Measurements from ENCODE around the gene CCDC171. TPM values are rescaled to one million over a fixed set of nuclear protein-coding genes. Genes with fewer than 3 reads are reported as not detected.

The CCDC171 gene
- total RNA-seq, 1 experiment from 2014 or later = 0.80 TPM

- no peak for DNase-seq (ENCODE audit: low read depth)
Measured at GRCh38 chr9:15982182-15982581, 429.3 kb downstream of the CCDC171 start.

GRCh38 chr9:15999422-16000339 lies 446.8 kb downstream of the CCDC171 start:
- peak; percentile 98 for DNase-seq (ENCODE audit: low read depth)

GRCh38 chr9:16000811-16001210 lies 448.0 kb downstream of the CCDC171 start:
- no peak for DNase-seq (ENCODE audit: low read depth)

- DNase-seq (ENCODE audit: low read depth) = peak; percentile 82
Measured at GRCh38 chr9:16001856-16002255, 449.0 kb downstream of the CCDC171 start.

- DNase-seq (ENCODE audit: low read depth) = peak; percentile 11
Measured at GRCh38 chr9:16002816-16003215, 450.0 kb downstream of the CCDC171 start.

- DNase-seq (ENCODE audit: low read depth) = no peak
Measured at GRCh38 chr9:16003785-16004184, 450.9 kb downstream of the CCDC171 start.

- DNase-seq (ENCODE audit: low read depth) = no peak
Measured at GRCh38 chr9:16004613-16005012, 451.8 kb downstream of the CCDC171 start.

GRCh38 chr9:16010221-16010620 lies 457.4 kb downstream of the CCDC171 start:
- no peak for DNase-seq (ENCODE audit: low read depth)

GRCh38 chr9:16012621-16013020 lies 459.8 kb downstream of the CCDC171 start:
- peak; percentile 55 for DNase-seq (ENCODE audit: low read depth)

- DNase-seq (ENCODE audit: low read depth) = no peak
Measured at GRCh38 chr9:16013366-16013765, 460.5 kb downstream of the CCDC171 start.

- no peak for DNase-seq (ENCODE audit: low read depth)
Measured at GRCh38 chr9:16013826-16014225, 461.0 kb downstream of the CCDC171 start.

GRCh38 chr9:16022228-16022627 lies 469.4 kb downstream of the CCDC171 start:
- DNase-seq (ENCODE audit: low read depth) = no peak

GRCh38 chr9:16023446-16023845 lies 470.6 kb downstream of the CCDC171 start:
- peak; percentile 83 for DNase-seq (ENCODE audit: low read depth)

Small RNAs within 50 kb of the gene (small RNA-seq; reads per million reads assigned to genes)
- not detected for gene AL513423.1
- not detected for gene HMGN2P16
- gene RN7SL98P = not detected
- 0.14 reads per million for gene RNU6-14P
- not detected for gene RNU6-246P

Other genes starting within 250 kb of the CCDC171 start
- gene TTC39B, start 245.8 kb upstream of the CCDC171 start, total RNA-seq (2014; rRNA removed; shearing (Covaris generic)) = 1.6 and 3.3 TPM in 2 replicates
- 22.7 and 25.7 TPM in 2 replicates for gene SNAPC3, start 130.2 kb upstream of the CCDC171 start, total RNA-seq (2014; rRNA removed; shearing (Covaris generic))
- 74.9 and 99.8 TPM in 2 replicates for gene PSIP1, start 42.1 kb upstream of the CCDC171 start, total RNA-seq (2014; rRNA removed; shearing (Covaris generic))